WTC11 (cell line): ENCODE results near the gene BORCS5. TPM values are rescaled to one million over a fixed set of nuclear protein-coding genes. Genes with fewer than 3 reads are reported as not detected.

Experiments
- ATAC-seq: fragments of 200-7000 bp; cut with Tn5 transposase; 2 replicates; pipeline ENCODE4 v1.10.0; 2021; ENCODE audit warnings: mild to moderate bottlenecking, moderate library complexity
- CTCF ChIA-PET: fragments of 300-600 bp; sonication (Branson Sonifier 250); formaldehyde crosslinking; loops from one replicate; lab custom pipeline; 2021; ENCODE audit warnings: antibody characterized with exemption; lab: Charles Lee
- POLR2A ChIA-PET: fragments of 350-600 bp; sonication (Branson Sonifier 250); formaldehyde crosslinking; loops from one replicate; lab custom pipeline; 2021; ENCODE audit warnings: antibody characterized with exemption; lab: Charles Lee
- DNase-seq: peaks from one replicate; pipeline ENCODE4 v3.0.0; 2021; ENCODE audit warnings: low spot score
- H3K27ac Mint-ChIP-seq: 2 replicates; pipeline ENCODE4 v1.8.0; 2021; ENCODE audit warnings: mixed read lengths
- H3K27me3 Mint-ChIP-seq: 2 replicates; pipeline ENCODE4 v1.8.0; 2021; ENCODE audit warnings: low read depth, mild to moderate bottlenecking, moderate library complexity, mixed read lengths
- H3K36me3 Mint-ChIP-seq: 2 replicates; pipeline ENCODE4 v1.8.0; 2021; ENCODE audit warnings: mixed read lengths
- H3K4me1 Mint-ChIP-seq: 2 replicates; pipeline ENCODE4 v1.8.0; 2022; ENCODE audit warnings: mixed read lengths
- H3K4me3 Mint-ChIP-seq: 2 replicates; pipeline ENCODE4 v1.8.0; 2021; ENCODE audit warnings: mild to moderate bottlenecking, moderate library complexity, mixed read lengths
- H3K9me3 Mint-ChIP-seq: 2 replicates; pipeline ENCODE4 v1.8.0; 2021; ENCODE audit warnings: mixed read lengths
- AFF4 ChIP-seq: sonication (generic); formaldehyde crosslinking; IDR thresholded peaks from 2 replicates; pipeline ENCODE4 v1.8.1; 2023; ENCODE audit warnings: mild to moderate bottlenecking, missing genetic modification reagents, borderline replicate concordance
- CDX4 ChIP-seq: fragments of 250-450 bp; sonication (Bioruptor Pico); IDR thresholded peaks from 2 replicates; pipeline ENCODE4 v1.9.0; 2021; ENCODE audit warnings: moderate library complexity, mild to moderate bottlenecking, inconsistent platforms, borderline replicate concordance
- GRHL2 ChIP-seq: fragments of 250-450 bp; sonication (Bioruptor Pico); IDR thresholded peaks from 2 replicates; pipeline ENCODE4 v1.8.0; 2022; ENCODE audit warnings: mild to moderate bottlenecking, moderate library complexity; ENCODE audit not compliant: insufficient replicate concordance, severe bottlenecking
- KAT7 ChIP-seq: sonication (generic); formaldehyde crosslinking; IDR thresholded peaks from 2 replicates; pipeline ENCODE4 v1.8.1; 2023; ENCODE audit warnings: missing genetic modification reagents, mild to moderate bottlenecking, borderline replicate concordance
- MXD4 ChIP-seq: fragments of 250-450 bp; sonication (Bioruptor Pico); IDR thresholded peaks from 2 replicates; pipeline ENCODE4 v1.8.0; 2021; ENCODE audit warnings: mild to moderate bottlenecking, moderate library complexity, borderline replicate concordance
- SOX15 ChIP-seq: fragments of 250-450 bp; sonication (Bioruptor Pico); IDR thresholded peaks from 2 replicates; pipeline ENCODE4 v1.9.0; 2021; ENCODE audit warnings: mild to moderate bottlenecking
- USF2 ChIP-seq: sonication (generic); formaldehyde crosslinking; IDR thresholded peaks from 2 replicates; pipeline ENCODE4 v1.8.1; 2023; ENCODE audit warnings: mild to moderate bottlenecking, missing genetic modification reagents, moderate library complexity
- ZBTB43 ChIP-seq: sonication (generic); formaldehyde crosslinking; IDR thresholded peaks from 2 replicates; pipeline ENCODE4 v1.8.1; 2023; ENCODE audit warnings: mild to moderate bottlenecking, missing genetic modification reagents
- ZNF219 ChIP-seq: sonication (generic); formaldehyde crosslinking; IDR thresholded peaks from 2 replicates; pipeline ENCODE4 v1.8.0; 2023; ENCODE audit warnings: missing genetic modification reagents, mild to moderate bottlenecking, borderline replicate concordance
- ZNF423 ChIP-seq: fragments of 250-450 bp; sonication (Bioruptor Pico); IDR thresholded peaks from 2 replicates; pipeline ENCODE4 v2.1.2; 2022; ENCODE audit warnings: mild to moderate bottlenecking, moderate library complexity
- ZNF532 ChIP-seq: fragments of 250-450 bp; sonication (Bioruptor Pico); IDR thresholded peaks from 2 replicates; pipeline ENCODE4 v1.9.0; 2021; ENCODE audit warnings: mild to moderate bottlenecking, borderline replicate concordance
- total RNA-seq: library from RNA; stranded (reverse); gene quantifications from 3 replicates; pipeline ENCODE4 v1.2.3, GENCODE V29; 2021
- TF ChIP-seq, protein P1 (sequence below): sonication (generic); formaldehyde crosslinking; IDR thresholded peaks from 2 replicates; pipeline ENCODE4 v1.8.1; 2023; ENCODE audit warnings: mild to moderate bottlenecking, missing genetic modification reagents, moderate library complexity
- TF ChIP-seq, protein P2 (sequence below): sonication (generic); formaldehyde crosslinking; IDR thresholded peaks from 2 replicates; pipeline ENCODE4 v1.8.0; 2022; ENCODE audit warnings: mild to moderate bottlenecking, missing genetic modification reagents
- TF ChIP-seq, protein P3 (sequence below): sonication (generic); formaldehyde crosslinking; IDR thresholded peaks from 2 replicates; pipeline ENCODE4 v1.8.1; 2023; ENCODE audit warnings: mild to moderate bottlenecking, missing genetic modification reagents
- TF ChIP-seq, protein P4 (sequence below): sonication (generic); formaldehyde crosslinking; IDR thresholded peaks from 2 replicates; pipeline ENCODE4 v1.8.0; 2023; ENCODE audit warnings: mild to moderate bottlenecking, missing genetic modification reagents
- TF ChIP-seq, protein P5 (sequence below): sonication (generic); formaldehyde crosslinking; IDR thresholded peaks from 2 replicates; pipeline ENCODE4 v1.8.0; 2022; ENCODE audit warnings: missing genetic modification reagents

The BORCS5 gene
- total RNA-seq, 1 experiment from 2014 or later, result 16.4 TPM

DNA sequence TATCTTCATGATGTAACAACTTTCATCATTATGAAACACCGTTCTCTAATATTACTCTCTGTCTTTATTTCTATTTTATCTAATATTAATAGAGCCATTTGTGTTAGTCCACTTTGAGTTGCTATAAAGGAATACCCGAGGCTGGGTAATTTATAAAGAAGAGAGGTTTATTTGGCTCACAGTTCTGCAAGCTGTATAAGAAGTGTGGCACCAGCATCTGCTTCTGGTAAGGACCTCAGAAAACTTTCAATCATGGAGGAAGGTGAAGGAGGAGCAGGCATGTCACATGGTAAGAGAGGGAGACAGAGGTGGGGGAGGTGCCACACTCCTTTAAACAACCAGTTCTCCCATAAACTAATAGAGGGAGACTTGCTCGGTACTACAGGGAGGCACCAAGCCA is 25.1 kb downstream of the BORCS5 start:
- no peak overlapping the region for H3K4me3 Mint-ChIP-seq
- no peaks in the 10 kb centered on the region for H3K27me3 Mint-ChIP-seq
- peaks cover 19% of the 10 kb centered on the region for H3K36me3 Mint-ChIP-seq
- H3K27ac Mint-ChIP-seq, result no peak overlapping the region
- no peak for DNase-seq
- ChIA-PET CTCF (no interaction called here), POLR2A (no interaction called here)
- H3K9me3 Mint-ChIP-seq, result peaks cover 13% of the 10 kb centered on the region
- peaks cover 44% of the 10 kb centered on the region for H3K4me1 Mint-ChIP-seq
- ATAC-seq, result no peak
- TF ChIP-seq, protein P1, sequence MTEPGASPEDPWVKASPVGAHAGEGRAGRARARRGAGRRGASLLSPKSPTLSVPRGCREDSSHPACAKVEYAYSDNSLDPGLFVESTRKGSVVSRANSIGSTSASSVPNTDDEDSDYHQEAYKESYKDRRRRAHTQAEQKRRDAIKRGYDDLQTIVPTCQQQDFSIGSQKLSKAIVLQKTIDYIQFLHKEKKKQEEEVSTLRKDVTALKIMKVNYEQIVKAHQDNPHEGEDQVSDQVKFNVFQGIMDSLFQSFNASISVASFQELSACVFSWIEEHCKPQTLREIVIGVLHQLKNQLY (CRISPR knock-in tag), result no peak
- TF ChIP-seq, protein P2, sequence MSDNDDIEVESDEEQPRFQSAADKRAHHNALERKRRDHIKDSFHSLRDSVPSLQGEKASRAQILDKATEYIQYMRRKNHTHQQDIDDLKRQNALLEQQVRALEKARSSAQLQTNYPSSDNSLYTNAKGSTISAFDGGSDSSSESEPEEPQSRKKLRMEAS (CRISPR knock-in tag), result no peak
- TF ChIP-seq ZNF219 (no peak), SOX15 (no peak), ZBTB43 (CRISPR knock-in tag) (no peak), KAT7 (CRISPR knock-in tag) (no peak), GRHL2 (CRISPR knock-in tag) (no peak), MXD4 (CRISPR knock-in tag) (no peak), CDX4 (CRISPR knock-in tag) (no peak), AFF4 (CRISPR knock-in tag) (no peak), ZNF423 (CRISPR knock-in tag) (no peak), USF2 (CRISPR knock-in tag) (no peak), ZNF532 (no peak)
- TF ChIP-seq, protein P3, sequence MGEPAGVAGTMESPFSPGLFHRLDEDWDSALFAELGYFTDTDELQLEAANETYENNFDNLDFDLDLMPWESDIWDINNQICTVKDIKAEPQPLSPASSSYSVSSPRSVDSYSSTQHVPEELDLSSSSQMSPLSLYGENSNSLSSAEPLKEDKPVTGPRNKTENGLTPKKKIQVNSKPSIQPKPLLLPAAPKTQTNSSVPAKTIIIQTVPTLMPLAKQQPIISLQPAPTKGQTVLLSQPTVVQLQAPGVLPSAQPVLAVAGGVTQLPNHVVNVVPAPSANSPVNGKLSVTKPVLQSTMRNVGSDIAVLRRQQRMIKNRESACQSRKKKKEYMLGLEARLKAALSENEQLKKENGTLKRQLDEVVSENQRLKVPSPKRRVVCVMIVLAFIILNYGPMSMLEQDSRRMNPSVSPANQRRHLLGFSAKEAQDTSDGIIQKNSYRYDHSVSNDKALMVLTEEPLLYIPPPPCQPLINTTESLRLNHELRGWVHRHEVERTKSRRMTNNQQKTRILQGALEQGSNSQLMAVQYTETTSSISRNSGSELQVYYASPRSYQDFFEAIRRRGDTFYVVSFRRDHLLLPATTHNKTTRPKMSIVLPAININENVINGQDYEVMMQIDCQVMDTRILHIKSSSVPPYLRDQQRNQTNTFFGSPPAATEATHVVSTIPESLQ (CRISPR knock-in tag), result no peak
- TF ChIP-seq, protein P4, sequence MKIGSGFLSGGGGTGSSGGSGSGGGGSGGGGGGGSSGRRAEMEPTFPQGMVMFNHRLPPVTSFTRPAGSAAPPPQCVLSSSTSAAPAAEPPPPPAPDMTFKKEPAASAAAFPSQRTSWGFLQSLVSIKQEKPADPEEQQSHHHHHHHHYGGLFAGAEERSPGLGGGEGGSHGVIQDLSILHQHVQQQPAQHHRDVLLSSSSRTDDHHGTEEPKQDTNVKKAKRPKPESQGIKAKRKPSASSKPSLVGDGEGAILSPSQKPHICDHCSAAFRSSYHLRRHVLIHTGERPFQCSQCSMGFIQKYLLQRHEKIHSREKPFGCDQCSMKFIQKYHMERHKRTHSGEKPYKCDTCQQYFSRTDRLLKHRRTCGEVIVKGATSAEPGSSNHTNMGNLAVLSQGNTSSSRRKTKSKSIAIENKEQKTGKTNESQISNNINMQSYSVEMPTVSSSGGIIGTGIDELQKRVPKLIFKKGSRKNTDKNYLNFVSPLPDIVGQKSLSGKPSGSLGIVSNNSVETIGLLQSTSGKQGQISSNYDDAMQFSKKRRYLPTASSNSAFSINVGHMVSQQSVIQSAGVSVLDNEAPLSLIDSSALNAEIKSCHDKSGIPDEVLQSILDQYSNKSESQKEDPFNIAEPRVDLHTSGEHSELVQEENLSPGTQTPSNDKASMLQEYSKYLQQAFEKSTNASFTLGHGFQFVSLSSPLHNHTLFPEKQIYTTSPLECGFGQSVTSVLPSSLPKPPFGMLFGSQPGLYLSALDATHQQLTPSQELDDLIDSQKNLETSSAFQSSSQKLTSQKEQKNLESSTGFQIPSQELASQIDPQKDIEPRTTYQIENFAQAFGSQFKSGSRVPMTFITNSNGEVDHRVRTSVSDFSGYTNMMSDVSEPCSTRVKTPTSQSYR (CRISPR knock-in tag), result no peak
- TF ChIP-seq, protein P5, sequence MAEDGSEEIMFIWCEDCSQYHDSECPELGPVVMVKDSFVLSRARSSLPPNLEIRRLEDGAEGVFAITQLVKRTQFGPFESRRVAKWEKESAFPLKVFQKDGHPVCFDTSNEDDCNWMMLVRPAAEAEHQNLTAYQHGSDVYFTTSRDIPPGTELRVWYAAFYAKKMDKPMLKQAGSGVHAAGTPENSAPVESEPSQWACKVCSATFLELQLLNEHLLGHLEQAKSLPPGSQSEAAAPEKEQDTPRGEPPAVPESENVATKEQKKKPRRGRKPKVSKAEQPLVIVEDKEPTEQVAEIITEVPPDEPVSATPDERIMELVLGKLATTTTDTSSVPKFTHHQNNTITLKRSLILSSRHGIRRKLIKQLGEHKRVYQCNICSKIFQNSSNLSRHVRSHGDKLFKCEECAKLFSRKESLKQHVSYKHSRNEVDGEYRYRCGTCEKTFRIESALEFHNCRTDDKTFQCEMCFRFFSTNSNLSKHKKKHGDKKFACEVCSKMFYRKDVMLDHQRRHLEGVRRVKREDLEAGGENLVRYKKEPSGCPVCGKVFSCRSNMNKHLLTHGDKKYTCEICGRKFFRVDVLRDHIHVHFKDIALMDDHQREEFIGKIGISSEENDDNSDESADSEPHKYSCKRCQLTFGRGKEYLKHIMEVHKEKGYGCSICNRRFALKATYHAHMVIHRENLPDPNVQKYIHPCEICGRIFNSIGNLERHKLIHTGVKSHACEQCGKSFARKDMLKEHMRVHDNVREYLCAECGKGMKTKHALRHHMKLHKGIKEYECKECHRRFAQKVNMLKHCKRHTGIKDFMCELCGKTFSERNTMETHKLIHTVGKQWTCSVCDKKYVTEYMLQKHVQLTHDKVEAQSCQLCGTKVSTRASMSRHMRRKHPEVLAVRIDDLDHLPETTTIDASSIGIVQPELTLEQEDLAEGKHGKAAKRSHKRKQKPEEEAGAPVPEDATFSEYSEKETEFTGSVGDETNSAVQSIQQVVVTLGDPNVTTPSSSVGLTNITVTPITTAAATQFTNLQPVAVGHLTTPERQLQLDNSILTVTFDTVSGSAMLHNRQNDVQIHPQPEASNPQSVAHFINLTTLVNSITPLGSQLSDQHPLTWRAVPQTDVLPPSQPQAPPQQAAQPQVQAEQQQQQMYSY (CRISPR knock-in tag), result no peak
